Peyer's patch (tissue), 4 donors: ENCODE measurements around the gene S100A1.

Experiments used
- POLR2A ChIP-seq, 2 donors: fragments of 450-650 bp; IDR thresholded peaks; one replicate each; pipeline ENCODE4 v1.5.1; 2017; ENCODE audit warnings: antibody characterized with exemption in 2 of 2, mild to moderate bottlenecking in 2 of 2, moderate library complexity in 2 of 2
- TF ChIP-seq, protein P1 (sequence below), 6 experiments: fragments of 450-650 bp in 4 of 6; fragments of 200-600 bp in 2 of 6; sonication (generic) in 1 of 6; IDR thresholded peaks; one replicate each; pipeline ENCODE4 v1.5.1; 2017 to 2019; ENCODE audit warnings: antibody characterized with exemption in 6 of 6, mild to moderate bottlenecking in 3 of 6, moderate library complexity in 1 of 6

DNA sequence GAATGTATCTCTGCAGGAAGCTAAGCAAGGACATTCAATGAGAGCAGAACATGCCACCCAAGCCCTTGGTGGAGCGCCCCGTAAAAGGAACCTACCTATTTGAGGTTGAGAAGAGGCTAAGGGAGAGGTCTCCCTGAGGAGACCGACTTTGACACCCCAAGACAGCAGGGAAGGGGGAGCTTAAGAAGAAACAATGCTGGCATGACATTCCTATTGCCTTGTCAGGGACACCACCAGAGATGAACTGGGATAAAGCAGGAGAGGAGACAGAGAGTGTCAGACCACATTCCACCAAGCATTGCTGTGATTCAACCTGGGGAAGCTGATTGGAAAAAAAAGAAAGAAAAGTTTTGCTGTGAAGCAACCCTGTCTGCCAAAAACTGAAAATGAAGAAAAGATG lies 49.3 kb upstream of the S100A1 start:
- TF ChIP-seq, protein P1, sequence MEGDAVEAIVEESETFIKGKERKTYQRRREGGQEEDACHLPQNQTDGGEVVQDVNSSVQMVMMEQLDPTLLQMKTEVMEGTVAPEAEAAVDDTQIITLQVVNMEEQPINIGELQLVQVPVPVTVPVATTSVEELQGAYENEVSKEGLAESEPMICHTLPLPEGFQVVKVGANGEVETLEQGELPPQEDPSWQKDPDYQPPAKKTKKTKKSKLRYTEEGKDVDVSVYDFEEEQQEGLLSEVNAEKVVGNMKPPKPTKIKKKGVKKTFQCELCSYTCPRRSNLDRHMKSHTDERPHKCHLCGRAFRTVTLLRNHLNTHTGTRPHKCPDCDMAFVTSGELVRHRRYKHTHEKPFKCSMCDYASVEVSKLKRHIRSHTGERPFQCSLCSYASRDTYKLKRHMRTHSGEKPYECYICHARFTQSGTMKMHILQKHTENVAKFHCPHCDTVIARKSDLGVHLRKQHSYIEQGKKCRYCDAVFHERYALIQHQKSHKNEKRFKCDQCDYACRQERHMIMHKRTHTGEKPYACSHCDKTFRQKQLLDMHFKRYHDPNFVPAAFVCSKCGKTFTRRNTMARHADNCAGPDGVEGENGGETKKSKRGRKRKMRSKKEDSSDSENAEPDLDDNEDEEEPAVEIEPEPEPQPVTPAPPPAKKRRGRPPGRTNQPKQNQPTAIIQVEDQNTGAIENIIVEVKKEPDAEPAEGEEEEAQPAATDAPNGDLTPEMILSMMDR (IDR thresholded peaks at IDR 0.05): no peak
- no peak for TF ChIP-seq POLR2A (IDR thresholded peaks at IDR 0.05)
